GM21723 (cell line): ENCODE results near the gene ZFHX3.

Experiments used
- ATAC-seq: cut with Tn5 transposase; IDR thresholded peaks from one replicate; pipeline ENCODE4 v1.9.1; 2021; ENCODE audit warnings: mild to moderate bottlenecking, moderate library complexity; ENCODE audit not compliant: unreplicated experiment

The ZFHX3 gene

GRCh38 chr16:72809446-72809845 is 238.5 kb downstream of the ZFHX3 start:
- no peak for ATAC-seq

DNA sequence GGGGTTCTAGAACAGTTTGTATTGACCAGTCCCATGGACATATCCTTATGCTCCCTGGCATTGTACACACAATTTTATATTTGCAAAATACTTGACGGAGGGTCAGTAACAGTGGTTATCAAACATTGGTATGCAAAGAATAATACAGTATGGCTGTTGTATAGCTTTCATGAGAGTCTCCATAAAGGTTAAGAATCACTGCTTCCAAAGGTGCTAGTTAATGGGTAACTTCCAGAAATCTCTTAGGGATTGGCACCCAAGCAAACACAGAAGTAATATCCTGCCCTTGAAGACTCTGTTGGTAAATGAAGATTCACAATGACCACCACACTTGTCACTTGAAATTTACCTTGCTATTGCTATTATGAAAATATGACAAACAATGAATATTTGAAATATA is 239.2 kb downstream of the ZFHX3 start:
- ATAC-seq: no peak

GRCh38 chr16:72807245-72807644 is 240.7 kb downstream of the ZFHX3 start:
- ATAC-seq: no peak

- ATAC-seq: no peak
Observed at GRCh38 chr16:72805486-72805885, 242.4 kb downstream of the ZFHX3 start.

DNA sequence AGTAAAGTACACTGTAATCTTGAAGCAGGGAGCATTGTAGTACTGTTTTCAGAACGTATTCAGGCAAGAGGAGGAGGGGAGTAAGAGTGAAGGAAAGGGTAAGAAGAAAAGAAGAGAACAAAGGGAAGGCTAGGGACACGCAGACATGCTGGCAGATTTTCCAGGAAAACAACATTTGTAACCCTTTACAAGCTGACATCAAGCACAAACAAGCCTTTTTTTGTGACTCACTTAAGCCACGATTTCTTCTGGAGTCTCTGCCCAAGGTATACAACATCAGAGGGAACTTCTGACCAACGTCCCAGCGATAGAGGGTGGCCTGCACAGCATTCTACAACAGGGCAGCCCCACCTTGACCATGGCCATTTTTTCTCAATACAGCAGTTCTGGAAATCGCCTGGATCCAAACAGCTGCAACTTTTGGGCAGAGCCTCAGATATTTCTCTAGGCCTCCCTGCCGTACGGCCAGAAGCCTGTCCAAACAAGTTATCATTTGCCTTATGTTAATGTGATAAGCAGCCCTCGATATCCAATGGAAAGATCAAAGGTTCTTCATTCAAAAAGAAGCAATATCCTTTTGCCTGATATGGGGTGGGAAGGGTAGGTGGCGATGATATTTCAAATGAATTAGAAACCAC is 247.3 kb downstream of the ZFHX3 start:
- ATAC-seq: no peak

GRCh38 chr16:72798264-72798663 is 249.7 kb downstream of the ZFHX3 start:
- ATAC-seq: no peak

DNA sequence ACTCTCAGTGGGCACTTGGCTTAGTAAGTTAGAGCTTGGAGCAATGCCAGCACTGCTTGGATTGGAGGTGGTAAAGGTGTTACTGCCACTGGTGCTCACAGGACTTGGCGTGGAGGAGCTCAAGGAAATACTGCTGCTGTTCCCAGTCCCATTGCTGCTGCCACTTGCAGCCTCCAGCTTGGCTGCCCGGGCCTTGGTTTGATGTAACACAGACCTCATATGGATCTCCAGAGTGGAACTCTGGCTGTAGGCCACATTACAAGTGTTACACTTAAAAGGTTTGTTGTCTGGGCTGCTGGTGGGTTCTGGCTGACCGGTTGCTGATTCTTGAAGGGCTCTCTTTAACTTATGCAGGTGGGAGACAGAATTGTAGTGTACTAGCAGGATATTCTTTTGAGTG is 250.3 kb downstream of the ZFHX3 start:
- ATAC-seq: no peak

DNA sequence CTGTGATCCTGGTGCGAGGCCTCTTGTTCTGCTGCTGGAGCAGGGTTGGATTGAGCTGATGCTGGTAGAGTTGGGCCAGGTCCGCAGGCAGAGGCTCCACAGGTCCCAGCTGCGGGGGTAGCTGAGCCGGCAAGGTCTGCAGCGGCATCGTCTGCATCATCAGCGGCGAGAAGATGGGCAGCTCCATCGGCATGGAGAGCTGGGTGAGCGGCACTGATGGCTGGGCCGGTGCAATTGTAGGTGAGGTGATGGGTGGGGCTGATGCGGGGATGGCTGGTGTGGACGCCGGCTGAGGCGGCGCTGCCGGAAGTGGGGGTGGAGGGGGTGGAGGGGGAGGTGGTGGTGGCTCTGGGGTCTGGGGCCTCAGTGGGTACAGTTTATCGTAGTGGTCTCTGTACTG is 251.7 kb downstream of the ZFHX3 start:
- no peak for ATAC-seq

GRCh38 chr16:72794986-72795385 is 252.9 kb downstream of the ZFHX3 start:
- ATAC-seq: no peak

DNA sequence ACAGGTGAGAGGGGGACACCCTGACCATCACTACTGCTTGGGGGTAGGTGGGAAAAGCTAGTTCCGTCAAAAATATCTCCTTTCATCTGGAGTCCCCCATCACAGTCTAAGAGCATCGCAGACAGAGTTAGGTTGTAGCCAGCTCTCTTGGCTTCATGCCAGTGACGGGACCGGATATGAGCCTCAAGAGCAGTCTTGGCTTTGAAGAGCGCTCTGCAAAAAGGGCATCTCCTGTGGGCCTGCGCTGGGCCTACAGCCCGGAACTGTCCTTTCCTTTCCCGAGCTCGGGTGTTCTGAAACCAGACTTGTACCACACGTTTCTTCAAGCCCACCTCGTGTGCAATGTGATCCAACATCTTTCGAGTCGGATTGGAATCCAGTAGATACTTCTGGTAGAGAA is 253.6 kb downstream of the ZFHX3 start:
- ATAC-seq: no peak

- no peak for ATAC-seq
Observed at GRCh38 chr16:72793716-72794115, 254.2 kb downstream of the ZFHX3 start.

DNA sequence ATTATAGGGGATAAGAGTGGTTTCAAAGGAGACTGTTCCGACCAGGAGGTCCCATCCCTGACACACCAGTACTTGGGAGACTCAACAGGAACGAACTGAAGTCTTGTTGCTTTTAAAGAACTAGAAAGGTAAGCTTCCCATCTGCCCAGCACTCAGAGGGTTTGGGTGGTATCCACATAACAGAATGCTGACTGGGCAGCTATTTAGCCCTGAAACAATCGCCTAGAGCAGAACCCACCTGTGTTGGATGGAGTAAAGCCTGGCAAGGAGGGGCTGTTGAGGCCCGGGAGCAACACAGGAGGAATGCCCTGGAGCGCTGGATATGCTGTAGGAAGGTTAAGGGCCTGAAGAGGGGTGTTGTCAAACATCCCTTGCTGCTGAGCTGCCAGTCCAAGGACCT is 254.9 kb downstream of the ZFHX3 start:
- no peak for ATAC-seq

DNA sequence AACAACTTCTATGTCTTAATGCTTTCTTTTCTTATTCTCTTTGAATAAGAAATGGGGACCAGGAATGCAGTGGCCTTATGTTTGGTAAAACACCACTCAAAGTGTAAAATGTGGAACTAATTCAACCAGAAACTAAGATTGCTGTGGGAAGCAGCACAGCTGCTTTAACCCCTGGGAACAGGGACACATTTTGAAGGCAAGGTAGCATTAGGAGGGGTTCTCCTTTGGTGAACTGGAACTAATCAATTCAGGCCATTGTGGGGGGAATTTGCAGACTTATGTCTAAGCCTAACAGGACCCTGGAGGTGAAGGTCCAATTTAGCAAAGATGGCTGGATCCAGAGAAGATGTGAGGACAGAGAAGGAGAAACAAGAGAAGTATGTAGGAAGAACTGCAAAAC is 256.1 kb downstream of the ZFHX3 start:
- no peak for ATAC-seq

DNA sequence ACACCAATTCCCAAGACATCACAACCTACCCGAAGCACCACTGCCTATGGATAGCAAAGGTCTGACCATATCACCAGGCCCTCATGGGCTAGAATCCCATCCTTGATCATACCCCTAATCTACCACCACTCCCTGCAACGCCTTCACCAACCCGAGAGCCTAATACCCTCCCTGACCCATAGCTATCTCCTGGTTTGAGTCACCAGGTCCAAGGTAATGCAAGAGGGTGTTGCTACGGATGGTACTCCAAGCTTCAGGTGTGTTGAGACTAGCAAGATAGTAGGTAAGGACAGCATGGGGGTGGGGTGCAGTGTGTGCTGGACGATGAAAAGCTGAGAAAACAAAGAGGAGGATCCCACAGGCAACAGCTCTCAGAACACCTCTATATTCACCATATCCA is 258.0 kb downstream of the ZFHX3 start:
- no peak for ATAC-seq

GRCh38 chr16:72789465-72789864 is 258.5 kb downstream of the ZFHX3 start:
- no peak for ATAC-seq

- ATAC-seq: no peak
Observed at GRCh38 chr16:72788269-72788809, 259.6 kb downstream of the ZFHX3 start.

- ATAC-seq: peak; percentile 91
Observed at GRCh38 chr16:72787514-72788268, 260.2 kb downstream of the ZFHX3 start.

DNA sequence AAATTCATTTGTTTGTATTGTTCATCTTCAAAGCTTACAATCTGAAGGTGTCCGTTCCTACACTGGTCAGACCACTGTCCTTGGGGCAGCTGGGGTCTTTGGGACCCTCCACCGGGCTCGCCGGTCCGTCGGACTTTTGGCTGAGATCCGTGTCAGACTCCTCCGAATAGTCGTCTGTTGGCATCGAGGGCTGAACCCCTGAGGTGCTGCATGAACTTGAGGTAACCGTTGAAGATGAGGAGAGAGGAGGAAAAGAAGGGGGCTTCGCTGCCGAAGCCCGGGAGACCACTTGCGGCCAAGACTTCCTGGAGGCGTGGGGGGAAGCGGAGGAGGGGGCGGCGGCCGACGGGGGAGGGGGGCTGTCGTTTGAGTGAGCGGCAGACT is 260.8 kb downstream of the ZFHX3 start:
- ATAC-seq: no peak

- no peak for ATAC-seq
Observed at GRCh38 chr16:72786606-72787005, 261.3 kb downstream of the ZFHX3 start.

DNA sequence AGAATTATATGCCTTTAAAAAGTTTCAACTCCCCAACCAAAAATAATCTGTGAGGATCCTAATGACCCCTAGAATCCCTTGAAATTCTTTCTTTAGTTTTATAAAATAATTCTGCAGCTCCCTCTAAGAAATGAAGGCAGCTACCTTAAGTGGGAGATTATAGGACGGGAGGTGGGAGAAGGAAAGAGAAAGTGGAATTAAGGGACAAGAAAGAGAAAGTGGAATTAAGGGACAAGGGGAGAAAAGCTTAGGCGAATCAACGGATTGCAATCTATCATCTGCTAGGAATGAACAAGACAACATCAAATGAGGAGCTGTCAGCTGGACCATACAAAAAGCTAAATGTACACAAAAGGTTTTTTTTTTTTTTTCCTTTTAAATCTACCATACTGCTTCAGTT is 262.0 kb downstream of the ZFHX3 start:
- ATAC-seq: no peak

GRCh38 chr16:72785171-72785570 is 262.8 kb downstream of the ZFHX3 start:
- ATAC-seq: no peak

GRCh38 chr16:72783716-72784318 is 264.1 kb downstream of the ZFHX3 start:
- no peak for ATAC-seq
